Endothelial cell of umbilical vein (primary cell): ENCODE data around the gene LIPG. TPM values are rescaled to one million over a fixed set of nuclear protein-coding genes. Genes with fewer than 3 reads are reported as not detected.

Experiments used
- BruUV-seq: library from RNA; stranded (reverse); fragments of 400-500 nt; replicated peaks from 2 replicates; lab custom pipeline; 2021; lab: Mats Ljungman, UMichigan
- CTCF ChIA-PET: fragments of 300-600, 350-600 bp; sonication (Branson Sonifier 250); formaldehyde crosslinking; loops from one replicate; lab custom pipeline; 2021; ENCODE audit warnings: antibody characterized with exemption, inconsistent platforms; lab: Charles Lee
- POLR2A ChIA-PET: fragments of 300-600, 350-600 bp; sonication (Branson Sonifier 250); formaldehyde crosslinking; loops from one replicate; lab custom pipeline; 2021; ENCODE audit warnings: antibody characterized with exemption, inconsistent platforms; lab: Charles Lee
- DNase-seq: peaks from one replicate; pipeline ENCODE4 v3.0.0-alpha.2; 2011; ENCODE audit warnings: low read depth, low spot score
- FAIRE-seq: peaks from 2 replicates; lab custom pipeline; 2011; peaks lifted over from hg19 to GRCh38; lab: Jason Lieb, UNC
- H2AFZ ChIP-seq: 2 replicates; pipeline ENCODE4 v1.6.0; 2012; ENCODE audit warnings: low read depth, low read length, control low read depth, inconsistent platforms
- H3K27ac ChIP-seq: 2 replicates; pipeline ENCODE4 v1.5.1; 2011; ENCODE audit warnings: low read depth, mild to moderate bottlenecking, control low read depth, low read length, moderate library complexity; ENCODE audit not compliant: insufficient read depth
- H3K27me3 ChIP-seq, 2 experiments: 2 replicates each; pipeline versions ENCODE4 v1.6.0 to v1.6.1; 2011; ENCODE audit warnings: low read length in 2 of 2, mixed read lengths in 1 of 2; ENCODE audit not compliant: control insufficient read depth in 2 of 2, insufficient read depth in 2 of 2
- H3K36me3 ChIP-seq, 2 experiments: 2 replicates in 1 of 2; 3 replicates in 1 of 2; pipeline ENCODE4 v1.5.1; 2011; ENCODE audit warnings: low read length in 2 of 2, mild to moderate bottlenecking in 1 of 2, moderate library complexity in 1 of 2; ENCODE audit not compliant: control insufficient read depth in 2 of 2, insufficient read depth in 2 of 2; ENCODE audit errors: extremely low read depth in 1 of 2
- H3K4me1 ChIP-seq: 3 replicates; pipeline ENCODE4 v1.5.1; 2011; ENCODE audit warnings: mild to moderate bottlenecking, low read length; ENCODE audit not compliant: control insufficient read depth, insufficient read depth; ENCODE audit errors: extremely low read depth
- H3K4me2 ChIP-seq: 2 replicates; pipeline ENCODE4 v1.6.1; 2011; ENCODE audit warnings: low read length, control low read depth, mixed read lengths; ENCODE audit not compliant: insufficient read depth
- H3K4me3 ChIP-seq, 3 experiments: fragments of 200-600 bp in 1 of 3; sonication (generic), shearing (Covaris generic) in 1 of 3; replicated peaks in 1 of 3; 2 replicates each; pipeline ENCODE4 v1.5.1; 2011 to 2016; ENCODE audit warnings: control low read depth in 3 of 3, low read length in 3 of 3, mild to moderate bottlenecking in 2 of 3, inconsistent platforms in 1 of 3, low read depth in 1 of 3, moderate library complexity in 1 of 3; ENCODE audit not compliant: insufficient read depth in 1 of 3
- H3K79me2 ChIP-seq: 2 replicates; pipeline ENCODE4 v1.6.0; 2012; ENCODE audit warnings: low read length, inconsistent platforms; ENCODE audit not compliant: control insufficient read depth, insufficient read depth
- H3K9ac ChIP-seq: replicated peaks from 2 replicates; pipeline ENCODE3; 2011; ENCODE audit warnings: low read length, control low read depth; ENCODE audit not compliant: insufficient read depth; ENCODE audit errors: extremely low read depth
- H3K9me1 ChIP-seq: replicated peaks from 3 replicates; pipeline ENCODE4 v1.6.0; 2011; ENCODE audit warnings: mild to moderate bottlenecking, low read length; ENCODE audit not compliant: control insufficient read depth, insufficient read depth; ENCODE audit errors: extremely low read depth
- H3K9me3 ChIP-seq: replicated peaks from 2 replicates; pipeline ENCODE4 v1.5.1; 2012; ENCODE audit warnings: low read length, inconsistent platforms; ENCODE audit not compliant: control insufficient read depth, insufficient read depth
- H4K20me1 ChIP-seq: replicated peaks from 2 replicates; pipeline ENCODE3; 2011; ENCODE audit warnings: mild to moderate bottlenecking, low read length; ENCODE audit not compliant: control insufficient read depth, insufficient read depth; ENCODE audit errors: extremely low read depth
- EZH2 ChIP-seq: IDR thresholded peaks from 2 replicates; pipeline ENCODE4 v1.6.1; 2012; ENCODE audit warnings: borderline replicate concordance, low read depth, mild to moderate bottlenecking, moderate library complexity, low read length, inconsistent platforms; ENCODE audit not compliant: severe bottlenecking
- FOS ChIP-seq: IDR thresholded peaks from 2 replicates; pipeline ENCODE4 v1.6.1; 2011; ENCODE audit warnings: mild to moderate bottlenecking, low read length, moderate library complexity, borderline replicate concordance; ENCODE audit not compliant: insufficient read depth
- GATA2 ChIP-seq: IDR thresholded peaks from 2 replicates; pipeline ENCODE4 v1.7.0; 2011; ENCODE audit warnings: low read depth, mild to moderate bottlenecking, moderate library complexity, mixed read lengths, low read length; ENCODE audit not compliant: insufficient read length, insufficient read depth
- JUN ChIP-seq: IDR thresholded peaks from 2 replicates; pipeline ENCODE4 v1.6.1; 2011; ENCODE audit warnings: borderline replicate concordance, low read depth; ENCODE audit not compliant: insufficient read length, insufficient read depth
- MYC ChIP-seq: IDR thresholded peaks from one replicate; pipeline ENCODE4 v1.6.1; 2011; ENCODE audit warnings: mild to moderate bottlenecking, low read depth, low read length
- POLR2A ChIP-seq: IDR thresholded peaks from 2 replicates; pipeline ENCODE4 v1.6.1; 2012; ENCODE audit warnings: low read depth, mild to moderate bottlenecking, control low read depth, low read length
- POLR2AphosphoS5 ChIP-seq: IDR thresholded peaks from 2 replicates; pipeline ENCODE4 v1.6.1; 2012; ENCODE audit warnings: low read depth, mild to moderate bottlenecking, control low read depth, low read length, moderate library complexity; ENCODE audit not compliant: insufficient read depth
- dilution Hi-C: fragments of 300-500 bp; cut with MboI; formaldehyde crosslinking; loops from one replicate; pipeline ENCODE4 v1.15.0; 2019; ENCODE audit warnings: low sequenced_read_pairs; ENCODE audit not compliant: extremely low pct_ligation_motif_present
- intact Hi-C: fragments of 100-400 bp; cut with micrococcal nuclease; formaldehyde crosslinking; loops from one replicate; pipeline ENCODE4 v1.10.0; 2022
- polyA plus RNA-seq, 4 experiments: library from polyadenylated mRNA; depleted of rRNA in 3 of 4; stranded (reverse) in 3 of 4; unstranded in 1 of 4; fragments of >200 nt; gene quantifications; 2 replicates each; pipeline versions ENCODE4 v1.2.1 to v1.2.3, GENCODE V29; 2011 to 2012; ENCODE audit warnings: missing spikeins in 1 of 4
- total RNA-seq: library from RNA; stranded (reverse); gene quantifications from 2 replicates; pipeline ENCODE4 v1.2.3, GENCODE V29; 2021
- TF ChIP-seq, protein P1 (sequence below): IDR thresholded peaks from 2 replicates; pipeline ENCODE4 v1.6.1; 2011; ENCODE audit not compliant: insufficient read depth, insufficient read length
- TF ChIP-seq, protein P2 (sequence below), 2 donors: IDR thresholded peaks; 1 replicate in 1 of 2; 2 replicates in 1 of 2; pipeline ENCODE4 v1.5.1; 2011; ENCODE audit warnings: low read length in 2 of 2, mild to moderate bottlenecking in 2 of 2, moderate library complexity in 2 of 2, control low read depth in 1 of 2, inconsistent platforms in 1 of 2, low read depth in 1 of 2; ENCODE audit not compliant: insufficient read depth in 1 of 2; ENCODE audit errors: extremely low read depth in 1 of 2

The LIPG gene
- total and polyA plus RNA-seq, 2 donors (not counting 3 experiments of a cell fraction or from before 2014, with no cell fraction given): 80.6 to 86.3 TPM

GRCh38 chr18:49517483-49517882 lies 44.4 kb upstream of the LIPG start:
- Histone ChIP-seq H4K20me1 (no peaks in the 10 kb centered on the region), H2AFZ (no peak overlapping the region), H3K9ac (no peak overlapping the region), H3K79me2 (no peaks in the 10 kb centered on the region), H3K36me3 (no peaks in the 10 kb centered on the region), H3K9me1 (no peaks in the 10 kb centered on the region), H3K4me2 (no peak overlapping the region), H3K27me3 (no peaks in the 10 kb centered on the region), H3K27ac (no peak overlapping the region), H3K4me1 (peaks cover 2% of the 10 kb centered on the region), H3K9me3 (no peaks in the 10 kb centered on the region), H3K4me3 (no peak overlapping the region)
- BruUV-seq: no TSS peak
- no peak for FAIRE-seq
- dilution Hi-C loops (loop anchor here (25.0 kb wide), 1 partner anchor 345 kb away; no protein-coding TSS in a partner anchor), intact Hi-C loops (loop anchor here (10.0 kb wide), 1 partner anchor 687 kb away; no protein-coding TSS in a partner anchor)
- TF ChIP-seq EZH2: no peak
- no peak for TF ChIP-seq FOS
- TF ChIP-seq POLR2A: no peak
- TF ChIP-seq GATA2: no peak
- TF ChIP-seq POLR2AphosphoS5: no peak
- TF ChIP-seq JUN: no peak
- TF ChIP-seq, protein P1, sequence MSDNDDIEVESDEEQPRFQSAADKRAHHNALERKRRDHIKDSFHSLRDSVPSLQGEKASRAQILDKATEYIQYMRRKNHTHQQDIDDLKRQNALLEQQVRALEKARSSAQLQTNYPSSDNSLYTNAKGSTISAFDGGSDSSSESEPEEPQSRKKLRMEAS: no peak
- TF ChIP-seq, protein P2, sequence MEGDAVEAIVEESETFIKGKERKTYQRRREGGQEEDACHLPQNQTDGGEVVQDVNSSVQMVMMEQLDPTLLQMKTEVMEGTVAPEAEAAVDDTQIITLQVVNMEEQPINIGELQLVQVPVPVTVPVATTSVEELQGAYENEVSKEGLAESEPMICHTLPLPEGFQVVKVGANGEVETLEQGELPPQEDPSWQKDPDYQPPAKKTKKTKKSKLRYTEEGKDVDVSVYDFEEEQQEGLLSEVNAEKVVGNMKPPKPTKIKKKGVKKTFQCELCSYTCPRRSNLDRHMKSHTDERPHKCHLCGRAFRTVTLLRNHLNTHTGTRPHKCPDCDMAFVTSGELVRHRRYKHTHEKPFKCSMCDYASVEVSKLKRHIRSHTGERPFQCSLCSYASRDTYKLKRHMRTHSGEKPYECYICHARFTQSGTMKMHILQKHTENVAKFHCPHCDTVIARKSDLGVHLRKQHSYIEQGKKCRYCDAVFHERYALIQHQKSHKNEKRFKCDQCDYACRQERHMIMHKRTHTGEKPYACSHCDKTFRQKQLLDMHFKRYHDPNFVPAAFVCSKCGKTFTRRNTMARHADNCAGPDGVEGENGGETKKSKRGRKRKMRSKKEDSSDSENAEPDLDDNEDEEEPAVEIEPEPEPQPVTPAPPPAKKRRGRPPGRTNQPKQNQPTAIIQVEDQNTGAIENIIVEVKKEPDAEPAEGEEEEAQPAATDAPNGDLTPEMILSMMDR (IDR thresholded peaks at IDR 0.05; ENCODE audit: extremely low read depth in 1 of 2, insufficient read depth in 1 of 2, low read depth in 1 of 2, low read length in 2 of 2): no peak
- no peak for TF ChIP-seq MYC
- POLR2A ChIA-PET: no interaction called here
- no peak for DNase-seq
- CTCF ChIA-PET: interaction anchor here (0.9 to 12.7 kb wide), 3 partner anchors 267 to 341 kb away, joined by 3 to 452 read pairs (median 5); no protein-coding TSS in a partner anchor
